RWPE2 (cell line): ENCODE results near the gene AK1.

ENCODE experiments used
- ATAC-seq: fragments of 200-7000 bp; cut with Tn5 transposase; 3 replicates; pipeline ENCODE4 v1.9.1; 2021; ENCODE audit warnings: low read depth
- DNase-seq: peaks from one replicate; pipeline ENCODE4 v3.0.0-alpha.2; 2020; ENCODE audit warnings: low spot score
- H3K27ac ChIP-seq: fragments of 450-650 bp; 2 replicates; pipeline ENCODE4 v1.5.1; 2017; ENCODE audit warnings: mild to moderate bottlenecking; ENCODE audit not compliant: poor library complexity, severe bottlenecking
- H3K27me3 ChIP-seq: fragments of 250-450 bp; sonication (Bioruptor Pico); 2 replicates; pipeline ENCODE4 v1.5.1; 2021; ENCODE audit warnings: mild to moderate bottlenecking, moderate library complexity; ENCODE audit not compliant: insufficient read depth, poor library complexity, severe bottlenecking
- H3K36me3 ChIP-seq: fragments of 250-450 bp; sonication (Bioruptor Pico); 2 replicates; pipeline ENCODE4 v1.5.1; 2020; ENCODE audit warnings: low read depth, mild to moderate bottlenecking, moderate library complexity
- H3K4me1 ChIP-seq: fragments of 250-450 bp; sonication (Bioruptor Pico); 2 replicates; pipeline ENCODE4 v1.5.1; 2021; ENCODE audit warnings: mild to moderate bottlenecking, moderate library complexity; ENCODE audit not compliant: insufficient read depth, poor library complexity, severe bottlenecking
- H3K4me3 ChIP-seq: fragments of 250-450 bp; sonication (Bioruptor Pico); 2 replicates; pipeline ENCODE4 v1.5.1; 2021; ENCODE audit warnings: mild to moderate bottlenecking, moderate library complexity; ENCODE audit not compliant: severe bottlenecking
- H3K9me3 ChIP-seq: fragments of 250-450 bp; sonication (Bioruptor Pico); 2 replicates; pipeline ENCODE4 v1.5.1; 2021; ENCODE audit warnings: mild to moderate bottlenecking, moderate library complexity; ENCODE audit not compliant: severe bottlenecking
- TF ChIP-seq, protein P1 (sequence below): fragments of 450-650 bp; IDR thresholded peaks from one replicate; pipeline ENCODE4 v1.5.1; 2017; ENCODE audit warnings: mild to moderate bottlenecking, moderate library complexity; ENCODE audit not compliant: poor library complexity, severe bottlenecking

AK1 gene

DNA sequence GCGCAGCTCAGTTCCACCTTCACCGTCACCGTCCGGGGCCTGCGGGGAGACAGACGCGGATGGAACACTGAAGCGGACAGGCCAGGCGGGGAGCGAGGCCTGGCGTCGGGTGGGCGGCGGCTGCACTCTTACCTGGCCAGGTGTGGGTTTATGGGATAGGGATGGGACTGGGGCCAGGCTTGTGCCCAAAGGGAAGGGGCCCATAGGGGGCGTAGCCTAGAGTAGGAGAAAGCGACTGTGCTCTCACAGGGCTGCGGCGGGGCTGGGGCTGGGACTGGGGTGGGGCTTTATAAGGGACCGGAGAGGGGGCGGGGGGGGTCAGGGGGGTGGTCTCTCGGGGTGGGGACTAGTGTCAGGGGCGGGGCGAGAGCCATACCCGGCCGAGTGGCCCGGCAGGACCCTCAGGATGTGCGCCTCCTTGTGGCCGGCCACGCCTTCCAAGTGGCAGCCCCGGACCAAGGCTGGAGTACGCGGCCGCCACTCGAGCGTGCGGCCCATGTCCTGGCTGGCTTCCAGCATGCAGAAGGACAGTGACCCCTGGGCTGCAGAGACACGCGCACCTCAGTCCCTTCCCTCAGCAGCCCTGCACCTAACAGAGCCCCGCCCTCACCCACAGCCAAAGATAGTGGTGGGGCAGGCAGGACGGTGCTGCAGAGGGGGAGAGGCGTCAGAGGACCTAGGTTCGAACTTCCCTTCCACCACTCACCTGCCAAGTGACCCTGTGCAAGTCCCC lies 52.0 kb downstream of the AK1 start:
- H3K4me1 ChIP-seq, result no peaks in the 10 kb centered on the region
- no peaks in the 10 kb centered on the region for H3K9me3 ChIP-seq
- no peak for DNase-seq
- no peak overlapping the region for H3K27ac ChIP-seq
- TF ChIP-seq, protein P1, sequence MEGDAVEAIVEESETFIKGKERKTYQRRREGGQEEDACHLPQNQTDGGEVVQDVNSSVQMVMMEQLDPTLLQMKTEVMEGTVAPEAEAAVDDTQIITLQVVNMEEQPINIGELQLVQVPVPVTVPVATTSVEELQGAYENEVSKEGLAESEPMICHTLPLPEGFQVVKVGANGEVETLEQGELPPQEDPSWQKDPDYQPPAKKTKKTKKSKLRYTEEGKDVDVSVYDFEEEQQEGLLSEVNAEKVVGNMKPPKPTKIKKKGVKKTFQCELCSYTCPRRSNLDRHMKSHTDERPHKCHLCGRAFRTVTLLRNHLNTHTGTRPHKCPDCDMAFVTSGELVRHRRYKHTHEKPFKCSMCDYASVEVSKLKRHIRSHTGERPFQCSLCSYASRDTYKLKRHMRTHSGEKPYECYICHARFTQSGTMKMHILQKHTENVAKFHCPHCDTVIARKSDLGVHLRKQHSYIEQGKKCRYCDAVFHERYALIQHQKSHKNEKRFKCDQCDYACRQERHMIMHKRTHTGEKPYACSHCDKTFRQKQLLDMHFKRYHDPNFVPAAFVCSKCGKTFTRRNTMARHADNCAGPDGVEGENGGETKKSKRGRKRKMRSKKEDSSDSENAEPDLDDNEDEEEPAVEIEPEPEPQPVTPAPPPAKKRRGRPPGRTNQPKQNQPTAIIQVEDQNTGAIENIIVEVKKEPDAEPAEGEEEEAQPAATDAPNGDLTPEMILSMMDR, result peak; percentile 14
- no peak overlapping the region for H3K4me3 ChIP-seq
- ATAC-seq, result no peak
- H3K36me3 ChIP-seq, result no peaks in the 10 kb centered on the region; the same call in 1 of the 2 replicates
- no peaks in the 10 kb centered on the region for H3K27me3 ChIP-seq

DNA sequence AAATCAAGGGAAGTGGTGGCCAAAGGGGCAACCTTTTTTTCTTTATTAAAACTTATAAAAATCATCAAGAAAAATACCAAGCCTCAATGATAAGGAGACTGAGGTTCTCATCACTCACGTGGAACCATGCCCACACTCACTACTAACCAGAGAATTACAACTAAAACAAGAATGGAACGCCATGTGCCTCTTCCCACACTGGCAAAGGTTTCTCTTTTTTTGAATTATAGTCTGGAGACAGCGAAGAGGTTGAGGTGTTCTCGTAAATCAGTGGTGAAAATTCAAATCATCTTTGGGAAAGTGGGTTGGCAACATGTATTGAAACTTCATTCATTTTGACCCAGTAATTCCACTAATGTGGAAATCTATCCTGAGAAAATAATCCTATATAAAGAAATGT lies 55.4 kb downstream of the AK1 start:
- H3K4me1 ChIP-seq, result no peaks in the 10 kb centered on the region
- no peak overlapping the region for H3K27ac ChIP-seq
- H3K36me3 ChIP-seq, result peaks cover 6% of the 10 kb centered on the region
- TF ChIP-seq, protein P1, result no peak
- H3K4me3 ChIP-seq, result no peak overlapping the region
- DNase-seq, result no peak
- no peak for ATAC-seq
- no peaks in the 10 kb centered on the region for H3K9me3 ChIP-seq
- H3K27me3 ChIP-seq, result no peaks in the 10 kb centered on the region

GRCh38 chr9:127818574-127818973 lies 58.9 kb downstream of the AK1 start:
- Histone ChIP-seq H3K36me3 (peaks cover 19% of the 10 kb centered on the region), H3K4me1 (no peaks in the 10 kb centered on the region), H3K27ac (no peak overlapping the region), H3K9me3 (no peaks in the 10 kb centered on the region), H3K4me3 (no peak overlapping the region), H3K27me3 (no peaks in the 10 kb centered on the region)
- DNase-seq, result peak; percentile 65
- ATAC-seq, result no peak
- TF ChIP-seq, protein P1, result no peak

GRCh38 chr9:127817881-127818434 lies 59.5 kb downstream of the AK1 start:
- TF ChIP-seq, protein P1, result no peak
- H3K27ac ChIP-seq, result no peak overlapping the region
- no peak overlapping the region for H3K4me3 ChIP-seq
- peaks cover 24% of the 10 kb centered on the region for H3K36me3 ChIP-seq
- no peaks in the 10 kb centered on the region for H3K27me3 ChIP-seq
- DNase-seq (peak; percentile 49), ATAC-seq (no peak)
- H3K4me1 ChIP-seq, result no peaks in the 10 kb centered on the region
- no peaks in the 10 kb centered on the region for H3K9me3 ChIP-seq

GRCh38 chr9:127816728-127817127 lies 60.7 kb downstream of the AK1 start:
- Histone ChIP-seq H3K27me3 (no peaks in the 10 kb centered on the region), H3K9me3 (no peaks in the 10 kb centered on the region), H3K27ac (no peak overlapping the region), H3K36me3 (peaks cover 37% of the 10 kb centered on the region), H3K4me1 (no peaks in the 10 kb centered on the region), H3K4me3 (no peak overlapping the region)
- TF ChIP-seq, protein P1, result no peak
- peak; percentile 54 for DNase-seq
- ATAC-seq, result no peak; the same call in 1 of the 3 replicates
